Activated CD8-positive, alpha-beta T cell treated with anti-CD3 and anti-CD28 coated beads for 36 hours (primary cell): ENCODE results near the gene UBE2V1. TPM values are rescaled to one million over a fixed set of nuclear protein-coding genes. Genes with fewer than 3 reads are reported as not detected.

ENCODE experiments used
- ATAC-seq: fragments of 200-7000 bp; cut with Tn5 transposase; one replicate; pipeline ENCODE4 v1.10.0; 2021; ENCODE audit warnings: mild to moderate bottlenecking, moderate library complexity
- CTCF ChIA-PET: fragments of 350-600 bp; sonication (Branson Sonifier 250); formaldehyde crosslinking; loops from one replicate; lab custom pipeline; 2021; ENCODE audit warnings: antibody characterized with exemption; lab: Charles Lee
- POLR2A ChIA-PET: fragments of 350-600 bp; sonication (Branson Sonifier 250); formaldehyde crosslinking; loops from one replicate; lab custom pipeline; 2021; ENCODE audit warnings: antibody characterized with exemption; lab: Charles Lee
- DNase-seq: peaks from one replicate; pipeline ENCODE4 v3.0.0-alpha.2; 2020
- H3K27ac Mint-ChIP-seq: one replicate; pipeline ENCODE4 v1.8.0; 2021; ENCODE audit warnings: mild to moderate bottlenecking, mixed read lengths
- H3K27me3 Mint-ChIP-seq: one replicate; pipeline ENCODE4 v1.8.0; 2021; ENCODE audit warnings: mixed read lengths
- H3K36me3 Mint-ChIP-seq: one replicate; pipeline ENCODE4 v1.8.0; 2021; ENCODE audit warnings: low read depth, mixed read lengths
- H3K4me1 Mint-ChIP-seq: one replicate; pipeline ENCODE4 v1.8.0; 2021; ENCODE audit warnings: low read depth, mixed read lengths
- H3K4me3 Mint-ChIP-seq: one replicate; pipeline ENCODE4 v1.8.0; 2021; ENCODE audit warnings: mild to moderate bottlenecking, moderate library complexity, mixed read lengths
- H3K9me3 Mint-ChIP-seq: one replicate; pipeline ENCODE4 v1.8.0; 2021; ENCODE audit warnings: mixed read lengths
- intact Hi-C: fragments of 100-400 bp; cut with micrococcal nuclease; formaldehyde crosslinking; loops from one replicate; pipeline ENCODE4 v1.10.0; 2022
- total RNA-seq, 2 experiments: library from RNA; stranded (reverse); gene quantifications; one replicate each; pipeline ENCODE4 v1.2.3, GENCODE V29; 2021
- TF ChIP-seq, protein P1 (sequence below): fragments of 200-600 bp; IDR thresholded peaks from one replicate; pipeline ENCODE4 v1.8.0; 2022; ENCODE audit warnings: antibody characterized with exemption, mild to moderate bottlenecking

The UBE2V1 gene
- total RNA-seq, 2 experiments from 2014 or later: 112 to 151 TPM

GRCh38 chr20:50039706-50040431, 73.1 kb downstream of the UBE2V1 start:
- no peaks in the 10 kb centered on the region for H3K9me3 Mint-ChIP-seq
- CTCF ChIA-PET: interaction anchor here (1.3 kb wide), 1 partner anchor 61 kb away, joined by 4 read pairs; no protein-coding TSS in a partner anchor

GRCh38 chr20:50038574-50038991, 74.4 kb downstream of the UBE2V1 start:
- H3K27ac Mint-ChIP-seq: no peak overlapping the region
- CTCF ChIA-PET: interaction anchor here (1.1 kb wide), 1 partner anchor 33 kb away, joined by 4 read pairs; no protein-coding TSS in a partner anchor
- POLR2A ChIA-PET: no interaction called here
- no peak overlapping the region for H3K4me3 Mint-ChIP-seq
- ATAC-seq (no peak), DNase-seq (no peak)
- H3K36me3 Mint-ChIP-seq: no peaks in the 10 kb centered on the region
- intact Hi-C loops: no loop called here
- no peaks in the 10 kb centered on the region for H3K27me3 Mint-ChIP-seq
- TF ChIP-seq, protein P1, sequence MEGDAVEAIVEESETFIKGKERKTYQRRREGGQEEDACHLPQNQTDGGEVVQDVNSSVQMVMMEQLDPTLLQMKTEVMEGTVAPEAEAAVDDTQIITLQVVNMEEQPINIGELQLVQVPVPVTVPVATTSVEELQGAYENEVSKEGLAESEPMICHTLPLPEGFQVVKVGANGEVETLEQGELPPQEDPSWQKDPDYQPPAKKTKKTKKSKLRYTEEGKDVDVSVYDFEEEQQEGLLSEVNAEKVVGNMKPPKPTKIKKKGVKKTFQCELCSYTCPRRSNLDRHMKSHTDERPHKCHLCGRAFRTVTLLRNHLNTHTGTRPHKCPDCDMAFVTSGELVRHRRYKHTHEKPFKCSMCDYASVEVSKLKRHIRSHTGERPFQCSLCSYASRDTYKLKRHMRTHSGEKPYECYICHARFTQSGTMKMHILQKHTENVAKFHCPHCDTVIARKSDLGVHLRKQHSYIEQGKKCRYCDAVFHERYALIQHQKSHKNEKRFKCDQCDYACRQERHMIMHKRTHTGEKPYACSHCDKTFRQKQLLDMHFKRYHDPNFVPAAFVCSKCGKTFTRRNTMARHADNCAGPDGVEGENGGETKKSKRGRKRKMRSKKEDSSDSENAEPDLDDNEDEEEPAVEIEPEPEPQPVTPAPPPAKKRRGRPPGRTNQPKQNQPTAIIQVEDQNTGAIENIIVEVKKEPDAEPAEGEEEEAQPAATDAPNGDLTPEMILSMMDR: no peak
- H3K4me1 Mint-ChIP-seq: peaks cover 2% of the 10 kb centered on the region
- H3K9me3 Mint-ChIP-seq: no peaks in the 10 kb centered on the region

More at GRCh38 chr20:50039706-50040431, 73.1 kb downstream of the UBE2V1 start:
- Mint-ChIP-seq H3K27me3 (no peaks in the 10 kb centered on the region), H3K27ac (no peak overlapping the region), H3K4me3 (no peak overlapping the region), H3K4me1 (peaks cover 2% of the 10 kb centered on the region), H3K36me3 (no peaks in the 10 kb centered on the region)
- TF ChIP-seq, protein P1: no peak
- no peak for DNase-seq
- POLR2A ChIA-PET: no interaction called here
- intact Hi-C loops: no loop called here
- no peak for ATAC-seq

GRCh38 chr20:50038169-50038568, 74.8 kb downstream of the UBE2V1 start:
- no peak overlapping the region for H3K27ac Mint-ChIP-seq
- CTCF ChIA-PET: interaction anchor here (1.1 kb wide), 1 partner anchor 33 kb away, joined by 4 read pairs; no protein-coding TSS in a partner anchor
- no peak for DNase-seq

DNA sequence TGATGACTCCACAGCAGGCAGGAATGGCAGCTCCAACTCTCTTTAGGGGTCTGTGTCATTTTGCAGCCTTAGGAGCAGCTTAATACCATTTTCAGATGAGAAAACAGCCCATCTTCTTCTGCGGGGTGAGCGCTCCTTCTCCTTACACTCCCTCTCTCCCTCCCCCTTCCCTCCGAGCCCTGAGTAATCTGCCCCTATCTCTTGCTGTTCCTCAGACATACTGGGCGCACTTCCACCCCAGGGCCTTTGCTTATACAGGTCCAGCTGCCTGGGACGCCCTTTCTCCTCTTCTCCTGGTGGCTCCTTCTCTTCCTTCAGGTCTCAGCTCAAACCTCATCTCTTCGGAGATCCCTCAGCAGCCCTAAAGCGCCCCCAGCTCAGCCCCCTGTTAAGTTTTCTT, 75.4 kb downstream of the UBE2V1 start:
- POLR2A ChIA-PET: interaction anchor here (0.6 to 1.0 kb wide), 3 partner anchors 18 to 70 kb away, joined by 3 to 5 read pairs (median 3); no protein-coding TSS in a partner anchor
- Mint-ChIP-seq H3K36me3 (no peaks in the 10 kb centered on the region), H3K27ac (no peak overlapping the region), H3K9me3 (no peaks in the 10 kb centered on the region), H3K27me3 (no peaks in the 10 kb centered on the region), H3K4me1 (peaks cover 2% of the 10 kb centered on the region), H3K4me3 (no peak overlapping the region)
- no peak for ATAC-seq
- intact Hi-C loops: no loop called here
- CTCF ChIA-PET: interaction anchor here (0.7 to 2.0 kb wide), 3 partner anchors 9 to 53 kb away, joined by 3 to 16 read pairs (median 4); no protein-coding TSS in a partner anchor
- DNase-seq: no peak
- TF ChIP-seq, protein P1: no peak

More at GRCh38 chr20:50038169-50038568, 74.8 kb downstream of the UBE2V1 start:
- Mint-ChIP-seq H3K9me3 (no peaks in the 10 kb centered on the region), H3K4me3 (no peak overlapping the region), H3K4me1 (peaks cover 2% of the 10 kb centered on the region), H3K36me3 (no peaks in the 10 kb centered on the region), H3K27me3 (no peaks in the 10 kb centered on the region)
- ATAC-seq: no peak
- intact Hi-C loops: no loop called here
- TF ChIP-seq, protein P1: no peak
- POLR2A ChIA-PET: no interaction called here

- Mint-ChIP-seq H3K4me1 (peaks cover 2% of the 10 kb centered on the region), H3K36me3 (no peaks in the 10 kb centered on the region), H3K27ac (no peak overlapping the region), H3K27me3 (no peaks in the 10 kb centered on the region), H3K9me3 (no peaks in the 10 kb centered on the region), H3K4me3 (no peak overlapping the region)
- POLR2A ChIA-PET: interaction anchor here (0.6 to 1.0 kb wide), 3 partner anchors 18 to 70 kb away, joined by 3 to 5 read pairs (median 3); no protein-coding TSS in a partner anchor
- ATAC-seq (no peak), DNase-seq (no peak)
- intact Hi-C loops: no loop called here
- TF ChIP-seq, protein P1: no peak
- CTCF ChIA-PET: interaction anchor here (0.7 to 2.0 kb wide), 4 partner anchors 9 to 58 kb away, joined by 3 to 16 read pairs (median 4); no protein-coding TSS in a partner anchor
These were observed 75.8 kb downstream of the UBE2V1 start for GRCh38 chr20:50037123-50037522.
